ENCODE measurements around the gene MTHFD2L.

MTHFD2L gene

GRCh38 chr4:74305000-74305399 is 147.1 kb downstream of the MTHFD2L start:
- no peak for DNase-seq
- Histone ChIP-seq H2BK5ac (ENCODE audit: low read length) (no peak overlapping the region), H3K79me1 (ENCODE audit: low read length) (no peaks in the 10 kb centered on the region), H2BK15ac (replicated peaks; ENCODE audit: low read depth) (no peak overlapping the region), H3K4me2 (ENCODE audit: low read length) (no peak overlapping the region), H3K4ac (ENCODE audit: low read depth, low read length) (no peak overlapping the region), H3K4me3 (ENCODE audit: low read length) (no peak overlapping the region), H3K79me2 (ENCODE audit: control insufficient read depth, insufficient read depth, low read length) (no peaks in the 10 kb centered on the region), H3K18ac (ENCODE audit: low read length) (no peak overlapping the region), H4K5ac (ENCODE audit: low read length) (no peak overlapping the region), H3K9ac (ENCODE audit: low read length) (no peak overlapping the region), H3K36me3 (ENCODE audit: control insufficient read depth, insufficient read depth, low read length) (no peaks in the 10 kb centered on the region), H2BK120ac (ENCODE audit: low read depth, low read length) (no peak overlapping the region), H3K56ac (ENCODE audit: low read length) (no peak overlapping the region), H3K23ac (ENCODE audit: low read length) (no peak overlapping the region), H3K27me3 (ENCODE audit: insufficient read depth, low read length, poor library complexity) (no peaks in the 10 kb centered on the region), H4K8ac (ENCODE audit: low read depth, low read length) (no peak overlapping the region), H2AK5ac (ENCODE audit: low read length) (no peak overlapping the region), H3K4me1 (ENCODE audit: control insufficient read depth, low read depth, low read length) (no peaks in the 10 kb centered on the region), H3K27ac (ENCODE audit: low read depth, low read length) (no peak overlapping the region)
- WGBS (ENCODE audit: extremely low coverage, insufficient coverage, low lambda C conversion rate): no CpG with 5 or more reads among the region's 1 CpG

GRCh38 chr4:74307170-74307569 is 149.3 kb downstream of the MTHFD2L start:
- H3K9ac ChIP-seq (ENCODE audit: low read length): no peak overlapping the region
- H3K4me2 ChIP-seq (ENCODE audit: low read length): no peak overlapping the region
- no peak overlapping the region for H2BK5ac ChIP-seq (ENCODE audit: low read length)
- no peaks in the 10 kb centered on the region for H3K27me3 ChIP-seq (ENCODE audit: insufficient read depth, low read length, poor library complexity)
- no peak overlapping the region for H3K18ac ChIP-seq (ENCODE audit: low read length)
- H3K79me2 ChIP-seq (ENCODE audit: control insufficient read depth, insufficient read depth, low read length): no peaks in the 10 kb centered on the region
- H3K4me1 ChIP-seq (ENCODE audit: control insufficient read depth, low read depth, low read length): no peaks in the 10 kb centered on the region
- H3K4me3 ChIP-seq (ENCODE audit: low read length): no peak overlapping the region
- no peak overlapping the region for H3K23ac ChIP-seq (ENCODE audit: low read length)
- H3K79me1 ChIP-seq (ENCODE audit: low read length): no peaks in the 10 kb centered on the region
- H3K36me3 ChIP-seq (ENCODE audit: control insufficient read depth, insufficient read depth, low read length): no peaks in the 10 kb centered on the region
- no peak overlapping the region for H2AK5ac ChIP-seq (ENCODE audit: low read length)
- H3K27ac ChIP-seq (ENCODE audit: low read depth, low read length): no peak overlapping the region
- H3K56ac ChIP-seq (ENCODE audit: low read length): no peak overlapping the region
- no peak for DNase-seq
- no peak overlapping the region for H4K8ac ChIP-seq (ENCODE audit: low read depth, low read length)
- no peak overlapping the region for H4K5ac ChIP-seq (ENCODE audit: low read length)
- no peak overlapping the region for H2BK15ac ChIP-seq (replicated peaks; ENCODE audit: low read depth)
- no CpG with 5 or more reads among the region's 1 CpG for WGBS (ENCODE audit: extremely low coverage, insufficient coverage, low lambda C conversion rate)
- no peak overlapping the region for H3K4ac ChIP-seq (ENCODE audit: low read depth, low read length)
- no peak overlapping the region for H2BK120ac ChIP-seq (ENCODE audit: low read depth, low read length)

DNA sequence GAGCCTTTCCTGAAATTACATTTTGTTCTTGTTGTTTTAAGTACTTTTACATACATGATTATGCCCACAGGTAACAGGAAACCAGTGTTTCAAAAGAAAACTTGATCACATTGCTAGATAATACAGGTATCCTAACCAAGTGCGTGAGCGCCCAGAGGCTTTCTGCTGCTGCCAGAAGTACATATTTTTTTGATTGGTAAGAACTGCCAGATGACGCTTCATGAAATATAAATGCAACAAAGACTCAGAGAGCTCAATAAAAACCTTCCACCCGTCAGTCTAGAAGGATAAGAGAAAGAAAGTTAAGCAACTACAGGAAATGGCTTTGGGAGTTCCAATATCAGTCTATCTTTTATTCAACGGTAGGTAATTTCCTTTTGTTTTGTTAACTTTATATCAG is 150.3 kb downstream of the MTHFD2L start, which contains the start of gene EPGN:
EPGN (plus strand) TSS at position 256 of the 400 bp plus-strand sequence; CDS start at position 320, 64 bp downstream.
- H3K23ac ChIP-seq (ENCODE audit: low read length): no peak within 1 kb of the TSS
- H2BK120ac ChIP-seq (ENCODE audit: low read depth, low read length): no peak within 1 kb of the TSS
- H2AK5ac ChIP-seq (ENCODE audit: low read length): no peak within 1 kb of the TSS
- no peak within 1 kb of the TSS for H3K4me2 ChIP-seq (ENCODE audit: low read length)
- no peak within 1 kb of the TSS for H3K18ac ChIP-seq (ENCODE audit: low read length)
- H3K9ac ChIP-seq (ENCODE audit: low read length): no peak within 1 kb of the TSS
- H3K79me1 ChIP-seq (ENCODE audit: low read length): no peaks in the 10 kb centered on the region
- H3K4me3 ChIP-seq (ENCODE audit: low read length): no peak within 1 kb of the TSS
- no peak within 1 kb of the TSS for H4K8ac ChIP-seq (ENCODE audit: low read depth, low read length)
- DNase-seq: no peak
- WGBS (ENCODE audit: extremely low coverage, insufficient coverage, low lambda C conversion rate): no CpG with 5 or more reads among the region's 5 CpGs
- H3K79me2 ChIP-seq (ENCODE audit: control insufficient read depth, insufficient read depth, low read length): no peaks in the 10 kb centered on the region
- H2BK15ac ChIP-seq (replicated peaks; ENCODE audit: low read depth): no peak within 1 kb of the TSS
- H3K4me1 ChIP-seq (ENCODE audit: control insufficient read depth, low read depth, low read length): no peaks in the 10 kb centered on the region
- H3K56ac ChIP-seq (ENCODE audit: low read length): no peak within 1 kb of the TSS
- no peak within 1 kb of the TSS for H2BK5ac ChIP-seq (ENCODE audit: low read length)
- no peaks in the 10 kb centered on the region for H3K27me3 ChIP-seq (ENCODE audit: insufficient read depth, low read length, poor library complexity)
- H3K27ac ChIP-seq (ENCODE audit: low read depth, low read length): no peak within 1 kb of the TSS
- H3K4ac ChIP-seq (ENCODE audit: low read depth, low read length): no peak within 1 kb of the TSS
- no peak within 1 kb of the TSS for H4K5ac ChIP-seq (ENCODE audit: low read length)
- no peaks in the 10 kb centered on the region for H3K36me3 ChIP-seq (ENCODE audit: control insufficient read depth, insufficient read depth, low read length)

GRCh38 chr4:74309223-74309622 is 151.3 kb downstream of the MTHFD2L start:
- no peaks in the 10 kb centered on the region for H3K27me3 ChIP-seq (ENCODE audit: insufficient read depth, low read length, poor library complexity)
- H2BK15ac ChIP-seq (replicated peaks; ENCODE audit: low read depth): no peak overlapping the region
- no peak overlapping the region for H4K8ac ChIP-seq (ENCODE audit: low read depth, low read length)
- H3K36me3 ChIP-seq (ENCODE audit: control insufficient read depth, insufficient read depth, low read length): no peaks in the 10 kb centered on the region
- H3K4me2 ChIP-seq (ENCODE audit: low read length): no peak overlapping the region
- no peak overlapping the region for H3K18ac ChIP-seq (ENCODE audit: low read length)
- H3K56ac ChIP-seq (ENCODE audit: low read length): no peak overlapping the region
- H3K4me1 ChIP-seq (ENCODE audit: control insufficient read depth, low read depth, low read length): no peaks in the 10 kb centered on the region
- H2BK5ac ChIP-seq (ENCODE audit: low read length): no peak overlapping the region
- H3K4ac ChIP-seq (ENCODE audit: low read depth, low read length): no peak overlapping the region
- H3K23ac ChIP-seq (ENCODE audit: low read length): no peak overlapping the region
- no peak overlapping the region for H3K4me3 ChIP-seq (ENCODE audit: low read length)
- no peak overlapping the region for H4K5ac ChIP-seq (ENCODE audit: low read length)
- no peak for DNase-seq
- no peak overlapping the region for H3K27ac ChIP-seq (ENCODE audit: low read depth, low read length)
- no peaks in the 10 kb centered on the region for H3K79me2 ChIP-seq (ENCODE audit: control insufficient read depth, insufficient read depth, low read length)
- no peaks in the 10 kb centered on the region for H3K79me1 ChIP-seq (ENCODE audit: low read length)
- H3K9ac ChIP-seq (ENCODE audit: low read length): no peak overlapping the region
- H2BK120ac ChIP-seq (ENCODE audit: low read depth, low read length): no peak overlapping the region
- H2AK5ac ChIP-seq (ENCODE audit: low read length): no peak overlapping the region

DNA sequence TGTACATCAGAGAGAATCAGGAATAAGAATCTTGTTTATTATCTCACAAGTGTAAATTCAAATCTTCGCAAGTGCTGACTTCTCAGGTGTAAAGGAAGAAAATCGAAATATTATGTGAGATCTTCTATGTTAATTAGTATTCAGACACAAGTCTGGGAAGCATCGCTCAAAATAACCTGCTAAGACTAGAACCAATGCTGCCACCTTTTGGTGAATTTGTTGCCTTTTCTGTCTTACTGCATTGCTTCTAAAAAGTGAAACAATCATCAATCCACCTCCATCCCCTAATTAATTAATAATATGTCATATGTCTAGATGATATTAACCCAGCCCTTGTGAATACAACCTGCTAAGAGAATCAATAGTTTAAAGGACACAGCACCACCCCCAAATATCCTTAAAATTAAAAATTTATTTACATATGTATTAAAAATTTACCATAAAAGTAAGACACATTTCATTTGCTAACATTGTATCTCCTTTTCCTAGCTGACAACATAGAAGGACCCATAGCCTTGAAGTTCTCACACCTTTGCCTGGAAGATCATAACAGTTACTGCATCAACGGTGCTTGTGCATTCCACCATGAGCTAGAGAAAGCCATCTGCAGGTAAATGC is 153.9 kb downstream of the MTHFD2L start:
- WGBS (ENCODE audit: extremely low coverage, insufficient coverage, low lambda C conversion rate): no CpG with 5 or more reads among the region's 4 CpGs
- H3K18ac ChIP-seq (ENCODE audit: low read length): no peak overlapping the region
- H3K79me1 ChIP-seq (ENCODE audit: low read length): no peaks in the 10 kb centered on the region
- H3K36me3 ChIP-seq (ENCODE audit: control insufficient read depth, insufficient read depth, low read length): no peaks in the 10 kb centered on the region
- H3K4ac ChIP-seq (ENCODE audit: low read depth, low read length): no peak overlapping the region
- H2BK120ac ChIP-seq (ENCODE audit: low read depth, low read length): no peak overlapping the region
- no peak overlapping the region for H2BK15ac ChIP-seq (replicated peaks; ENCODE audit: low read depth)
- DNase-seq: peak; percentile 68
- H3K9ac ChIP-seq (ENCODE audit: low read length): no peak overlapping the region
- no peak overlapping the region for H3K4me2 ChIP-seq (ENCODE audit: low read length)
- no peak overlapping the region for H4K8ac ChIP-seq (ENCODE audit: low read depth, low read length)
- H3K4me1 ChIP-seq (ENCODE audit: control insufficient read depth, low read depth, low read length): no peaks in the 10 kb centered on the region
- no peak overlapping the region for H2BK5ac ChIP-seq (ENCODE audit: low read length)
- H3K27ac ChIP-seq (ENCODE audit: low read depth, low read length): no peak overlapping the region
- H4K5ac ChIP-seq (ENCODE audit: low read length): no peak overlapping the region
- no peak overlapping the region for H2AK5ac ChIP-seq (ENCODE audit: low read length)
- no peak overlapping the region for H3K56ac ChIP-seq (ENCODE audit: low read length)
- H3K4me3 ChIP-seq (ENCODE audit: low read length): no peak overlapping the region
- H3K23ac ChIP-seq (ENCODE audit: low read length): no peak overlapping the region
- no peaks in the 10 kb centered on the region for H3K79me2 ChIP-seq (ENCODE audit: control insufficient read depth, insufficient read depth, low read length)
- H3K27me3 ChIP-seq (ENCODE audit: insufficient read depth, low read length, poor library complexity): no peaks in the 10 kb centered on the region

- Histone ChIP-seq H2BK120ac (ENCODE audit: low read depth, low read length) (no peak overlapping the region), H3K56ac (ENCODE audit: low read length) (no peak overlapping the region), H3K27me3 (ENCODE audit: insufficient read depth, low read length, poor library complexity) (no peaks in the 10 kb centered on the region), H3K79me1 (ENCODE audit: low read length) (no peaks in the 10 kb centered on the region), H3K4ac (ENCODE audit: low read depth, low read length) (no peak overlapping the region), H4K5ac (ENCODE audit: low read length) (no peak overlapping the region), H4K8ac (ENCODE audit: low read depth, low read length) (no peak overlapping the region), H3K4me2 (ENCODE audit: low read length) (no peak overlapping the region), H3K9ac (ENCODE audit: low read length) (no peak overlapping the region), H2AK5ac (ENCODE audit: low read length) (no peak overlapping the region), H2BK15ac (replicated peaks; ENCODE audit: low read depth) (no peak overlapping the region), H2BK5ac (ENCODE audit: low read length) (no peak overlapping the region), H3K4me1 (ENCODE audit: control insufficient read depth, low read depth, low read length) (no peaks in the 10 kb centered on the region), H3K79me2 (ENCODE audit: control insufficient read depth, insufficient read depth, low read length) (no peaks in the 10 kb centered on the region), H3K36me3 (ENCODE audit: control insufficient read depth, insufficient read depth, low read length) (no peaks in the 10 kb centered on the region), H3K23ac (ENCODE audit: low read length) (no peak overlapping the region), H3K18ac (ENCODE audit: low read length) (no peak overlapping the region), H3K27ac (ENCODE audit: low read depth, low read length) (no peak overlapping the region), H3K4me3 (ENCODE audit: low read length) (no peak overlapping the region)
- DNase-seq: no peak
- WGBS (ENCODE audit: extremely low coverage, insufficient coverage, low lambda C conversion rate): no CpG with 5 or more reads among the region's 2 CpGs
Measured at GRCh38 chr4:74314329-74314728, 156.4 kb downstream of the MTHFD2L start.
